ENCODE data around the gene PCMTD2.
"Not testable (repeated sequence)": the region's sequence is repeated elsewhere in the genome, so short reads cannot be mapped to it uniquely, and the experiment has no call there.

DNA sequence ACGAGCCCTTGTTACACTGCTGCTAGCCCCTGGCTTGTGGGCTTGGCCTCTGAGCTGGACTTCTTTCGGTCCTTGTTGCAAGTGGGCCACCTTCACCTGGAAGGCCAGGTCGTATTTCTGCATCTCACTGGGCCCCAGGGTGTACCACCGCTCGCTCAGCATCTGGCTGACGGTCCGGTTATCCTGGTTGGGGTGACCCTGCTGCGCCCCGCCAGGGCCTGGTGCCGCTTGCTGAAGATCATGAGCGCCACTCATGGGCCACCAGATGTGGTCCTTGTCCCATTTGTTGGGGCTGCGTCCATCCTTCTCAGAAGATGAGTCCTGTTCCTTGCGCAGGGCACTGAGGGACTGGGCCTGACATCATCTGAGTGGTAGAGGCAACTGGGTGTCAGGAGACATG lies 36.6 kb downstream of the PCMTD2 start:
- not testable (repeated sequence) for TF ChIP-seq EZH2phosphoT487 (conservative IDR thresholded peaks at IDR 0.05; ENCODE audit: low read length)
- TF ChIP-seq, protein P1, sequence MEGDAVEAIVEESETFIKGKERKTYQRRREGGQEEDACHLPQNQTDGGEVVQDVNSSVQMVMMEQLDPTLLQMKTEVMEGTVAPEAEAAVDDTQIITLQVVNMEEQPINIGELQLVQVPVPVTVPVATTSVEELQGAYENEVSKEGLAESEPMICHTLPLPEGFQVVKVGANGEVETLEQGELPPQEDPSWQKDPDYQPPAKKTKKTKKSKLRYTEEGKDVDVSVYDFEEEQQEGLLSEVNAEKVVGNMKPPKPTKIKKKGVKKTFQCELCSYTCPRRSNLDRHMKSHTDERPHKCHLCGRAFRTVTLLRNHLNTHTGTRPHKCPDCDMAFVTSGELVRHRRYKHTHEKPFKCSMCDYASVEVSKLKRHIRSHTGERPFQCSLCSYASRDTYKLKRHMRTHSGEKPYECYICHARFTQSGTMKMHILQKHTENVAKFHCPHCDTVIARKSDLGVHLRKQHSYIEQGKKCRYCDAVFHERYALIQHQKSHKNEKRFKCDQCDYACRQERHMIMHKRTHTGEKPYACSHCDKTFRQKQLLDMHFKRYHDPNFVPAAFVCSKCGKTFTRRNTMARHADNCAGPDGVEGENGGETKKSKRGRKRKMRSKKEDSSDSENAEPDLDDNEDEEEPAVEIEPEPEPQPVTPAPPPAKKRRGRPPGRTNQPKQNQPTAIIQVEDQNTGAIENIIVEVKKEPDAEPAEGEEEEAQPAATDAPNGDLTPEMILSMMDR (IDR thresholded peaks at IDR 0.05; ENCODE audit: insufficient read depth, low read length, poor library complexity, severe bottlenecking): not testable (repeated sequence)
